Caki2 (cell line): ENCODE data around the gene NISCH. TPM values are rescaled to one million over a fixed set of nuclear protein-coding genes. Genes with fewer than 3 reads are reported as not detected.

Source experiments
- DNase-seq: peaks from one replicate; pipeline ENCODE4 v3.0.0-alpha.2; 2015; ENCODE audit warnings: low read depth
- in situ Hi-C: cut with HindIII; loops from 2 replicates; pipeline ENCODE4 v1.10.0; 2016; ENCODE audit warnings: low sequenced_read_pairs, low pct_unique_long_range_greater_than_20kb, mixed read lengths
- total RNA-seq: library from RNA; depleted of rRNA; stranded (reverse); fragments of >200 nt; shearing (Covaris generic); gene quantifications from 2 replicates; pipeline ENCODE4 v1.2.3, GENCODE V29; 2014; ENCODE audit warnings: low replicate concordance

NISCH gene
- total RNA-seq, 1 experiment from 2014 or later: 11.9 TPM

DNA sequence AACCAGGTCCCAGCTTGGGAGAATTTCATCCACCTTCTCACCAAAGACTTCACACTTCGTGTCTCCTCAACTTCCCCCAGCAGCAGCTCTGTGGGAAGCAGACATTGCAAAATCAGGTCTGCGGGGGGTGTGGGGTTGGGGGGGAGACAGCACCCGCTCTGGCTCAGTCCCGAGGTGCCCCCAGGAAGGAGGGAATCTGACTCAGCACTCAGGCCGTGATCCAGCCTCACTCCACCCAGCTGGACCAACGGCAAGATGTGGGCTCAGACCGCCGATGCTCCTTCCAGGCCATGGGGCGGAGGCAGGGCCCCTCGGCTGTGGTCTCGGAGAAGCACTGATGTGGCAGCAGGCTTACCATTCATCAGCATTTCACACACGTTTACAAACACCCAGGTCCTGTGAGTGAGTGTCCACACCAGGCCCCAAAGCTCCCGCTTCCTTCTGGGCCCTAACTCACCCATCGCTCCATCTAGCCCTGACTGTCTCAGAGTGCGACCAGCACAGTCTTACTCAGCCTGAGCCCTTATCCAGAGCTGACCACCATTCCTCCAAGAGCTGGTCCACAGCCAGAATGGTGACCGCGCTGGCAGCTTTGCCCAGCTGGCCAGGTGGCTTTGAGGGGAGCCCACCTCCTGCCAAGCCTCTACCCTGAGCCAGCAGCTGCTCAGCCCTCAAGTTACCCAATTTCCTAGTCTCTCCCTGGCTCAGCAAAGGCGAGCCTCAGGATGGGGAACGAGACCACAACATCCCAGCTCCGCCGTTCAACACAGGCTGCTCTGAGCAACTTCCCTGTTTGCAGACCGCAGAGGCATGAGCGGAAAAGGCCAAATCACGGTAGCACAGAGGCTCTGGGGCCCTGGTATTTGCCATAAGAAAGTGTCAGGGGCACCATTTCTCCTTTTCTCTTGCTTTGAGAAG, 43.0 kb downstream of the NISCH start:
- no peak for DNase-seq
- in situ Hi-C loops: no loop called here

GRCh38 chr3:52501046-52501445, 45.6 kb downstream of the NISCH start:
- in situ Hi-C loops: no loop called here
- DNase-seq: no peak

DNA sequence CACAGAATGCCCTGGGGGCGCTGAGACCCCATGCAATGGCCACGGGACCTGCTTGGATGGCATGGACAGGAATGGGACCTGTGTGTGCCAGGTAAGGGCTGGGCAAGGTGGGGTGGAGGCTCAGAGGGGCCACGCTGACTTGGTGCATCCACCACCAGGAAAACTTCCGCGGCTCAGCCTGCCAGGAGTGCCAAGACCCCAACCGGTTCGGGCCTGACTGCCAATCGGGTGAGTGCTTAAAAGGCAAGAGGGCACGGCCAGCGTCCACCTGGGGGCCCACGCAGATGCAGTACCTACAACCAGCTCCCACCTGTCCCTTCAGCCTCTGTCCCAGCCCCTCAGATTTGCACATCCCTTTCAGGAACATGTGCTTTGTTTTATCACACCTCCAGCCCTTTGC, 46.6 kb downstream of the NISCH start:
- in situ Hi-C loops: no loop called here
- DNase-seq: no peak

DNA sequence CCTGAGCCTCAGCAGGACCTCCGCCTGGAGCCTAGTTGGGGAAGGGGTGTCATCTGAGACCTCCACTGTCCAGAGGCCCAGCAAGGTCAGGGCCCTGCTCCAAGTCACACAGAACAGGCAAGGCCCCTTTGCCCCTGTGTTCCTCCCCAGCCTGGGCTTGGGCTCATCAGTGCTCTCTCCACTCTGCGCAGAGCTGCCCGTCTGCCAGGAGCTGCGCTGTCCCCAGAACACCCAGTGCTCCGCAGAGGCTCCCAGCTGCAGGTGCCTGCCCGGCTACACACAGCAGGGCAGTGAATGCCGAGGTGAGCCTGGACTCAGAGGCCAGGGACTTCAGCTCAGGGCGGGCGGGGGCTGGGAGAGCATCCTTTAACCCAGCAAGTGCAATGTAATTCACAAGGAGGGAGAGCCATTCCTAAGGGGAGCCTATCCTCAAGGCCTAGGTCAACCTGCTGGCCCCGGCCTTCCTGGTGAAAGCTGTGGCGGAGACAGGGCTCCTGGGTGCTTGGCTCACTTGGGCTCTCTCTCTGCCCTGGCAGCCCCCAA, 47.5 kb downstream of the NISCH start:
- no peak for DNase-seq
- in situ Hi-C loops: no loop called here

DNA sequence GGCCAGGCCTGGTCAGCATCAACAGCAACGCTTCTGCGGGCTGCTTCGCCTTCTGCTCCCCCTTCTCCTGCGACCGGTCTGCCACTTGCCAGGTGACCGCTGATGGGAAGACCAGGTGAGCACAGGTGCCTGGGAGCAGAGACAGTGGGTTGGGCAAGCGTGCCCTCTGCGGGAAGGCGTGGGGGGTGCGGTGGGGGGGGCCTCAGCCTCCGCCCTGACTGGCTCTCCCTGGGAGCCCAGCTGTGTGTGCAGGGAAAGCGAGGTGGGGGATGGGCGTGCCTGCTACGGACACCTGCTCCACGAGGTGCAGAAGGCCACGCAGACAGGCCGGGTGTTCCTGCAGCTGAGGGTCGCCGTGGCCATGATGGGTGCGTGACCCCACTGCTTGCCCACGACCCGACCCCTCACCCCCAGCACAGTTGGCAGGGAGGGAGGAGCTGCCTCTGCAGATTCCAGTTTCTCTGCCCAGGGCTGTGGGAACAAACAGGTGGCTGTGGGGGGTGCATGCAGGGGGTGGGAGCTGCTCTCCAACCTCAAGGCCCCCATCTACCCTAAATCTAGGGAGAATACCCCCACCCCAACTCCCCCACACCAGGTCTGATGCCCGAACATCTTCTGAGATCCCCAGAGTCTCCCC, 48.5 kb downstream of the NISCH start:
- in situ Hi-C loops: no loop called here
- DNase-seq: no peak

DNA sequence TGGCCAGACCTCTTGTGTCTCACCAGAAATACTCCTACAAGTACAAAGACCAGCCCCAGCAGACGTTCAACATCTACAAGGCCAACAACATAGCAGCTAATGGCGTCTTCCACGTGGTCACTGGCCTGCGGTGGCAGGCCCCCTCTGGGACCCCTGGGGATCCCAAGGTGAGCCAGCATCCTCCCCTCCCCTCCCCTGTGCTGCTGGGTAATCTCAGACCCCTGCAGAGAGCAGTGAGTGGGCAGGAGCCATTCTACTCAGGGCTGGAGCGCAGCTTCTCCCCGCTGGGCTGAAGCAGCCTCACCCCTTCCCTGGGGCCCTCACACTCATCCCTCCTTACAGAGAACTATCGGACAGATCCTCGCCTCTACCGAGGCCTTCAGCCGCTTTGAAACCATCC, 49.6 kb downstream of the NISCH start:
- no peak for DNase-seq
- in situ Hi-C loops: no loop called here

GRCh38 chr3:52506266-52506966, 51.0 kb downstream of the NISCH start:
- no peak for DNase-seq

GRCh38 chr3:52507359-52507758, 52.0 kb downstream of the NISCH start:
- DNase-seq: no peak
- in situ Hi-C loops: no loop called here

More at GRCh38 chr3:52506266-52506966, 51.0 kb downstream of the NISCH start:
- in situ Hi-C loops: no loop called here

DNA sequence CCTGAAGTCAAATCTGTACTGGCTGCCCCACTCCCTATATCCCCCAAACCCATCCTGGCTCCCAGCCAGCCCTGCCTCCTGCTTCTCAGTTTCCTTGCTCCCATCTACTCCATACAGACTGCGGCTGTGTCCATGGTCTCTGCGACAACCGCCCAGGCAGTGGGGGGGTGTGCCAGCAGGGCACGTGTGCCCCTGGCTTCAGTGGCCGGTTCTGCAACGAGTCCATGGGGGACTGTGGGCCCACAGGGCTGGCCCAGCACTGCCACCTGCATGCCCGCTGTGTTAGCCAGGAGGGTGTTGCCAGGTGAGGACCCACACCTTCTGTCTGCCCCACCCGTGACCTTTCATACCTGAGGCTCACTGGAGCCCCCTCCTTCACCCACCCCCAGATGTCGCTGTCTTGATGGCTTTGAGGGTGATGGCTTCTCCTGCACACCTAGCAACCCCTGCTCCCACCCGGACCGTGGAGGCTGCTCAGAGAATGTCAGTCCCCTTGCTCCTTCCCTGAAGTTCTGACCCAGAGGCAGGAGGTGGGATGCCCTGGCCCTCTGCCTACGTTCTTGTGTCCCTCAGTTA, 54.4 kb downstream of the NISCH start:
- in situ Hi-C loops: no loop called here
- DNase-seq: no peak

DNA sequence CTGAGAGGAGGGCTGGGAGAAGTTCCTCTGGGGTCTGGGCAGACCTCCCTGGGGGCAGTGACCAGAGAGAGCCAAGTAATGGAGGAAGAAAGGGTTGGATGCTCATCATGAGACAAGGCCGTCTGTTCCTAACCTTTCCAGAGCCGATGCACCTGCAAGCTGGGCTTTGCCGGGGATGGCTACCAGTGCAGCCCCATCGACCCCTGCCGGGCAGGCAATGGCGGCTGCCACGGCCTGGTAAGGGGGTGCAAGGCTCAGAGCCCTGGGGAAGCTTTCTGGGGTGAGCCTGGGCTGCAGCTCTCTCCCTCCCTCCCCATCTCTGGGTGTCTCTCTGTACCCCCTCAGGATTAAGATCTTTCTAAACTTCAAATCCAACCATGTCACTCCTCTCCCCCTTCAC, 56.1 kb downstream of the NISCH start:
- in situ Hi-C loops: no loop called here
- no peak for DNase-seq

- in situ Hi-C loops: no loop called here
- no peak for DNase-seq
Measured at GRCh38 chr3:52512105-52512504, 56.7 kb downstream of the NISCH start.

DNA sequence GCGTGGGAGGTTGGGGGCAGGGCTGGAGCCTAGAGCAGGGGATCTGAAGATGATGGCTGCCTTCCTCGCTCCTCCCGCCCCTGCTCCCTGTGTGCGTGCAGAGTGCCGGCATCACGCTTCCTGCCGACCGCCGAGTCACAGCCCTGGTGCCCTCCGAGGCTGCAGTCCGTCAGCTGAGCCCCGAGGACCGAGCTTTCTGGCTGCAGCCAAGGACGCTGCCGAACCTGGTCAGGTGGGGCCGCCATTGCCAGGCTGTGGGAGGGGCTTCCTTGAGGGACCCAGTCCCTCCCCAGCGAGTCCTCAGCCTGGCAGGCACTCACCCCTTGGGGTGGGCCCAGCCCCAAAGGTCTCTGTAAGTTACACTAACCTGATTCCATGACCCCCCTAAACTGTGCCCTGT, 57.3 kb downstream of the NISCH start:
- no peak for DNase-seq
- in situ Hi-C loops: no loop called here

DNA sequence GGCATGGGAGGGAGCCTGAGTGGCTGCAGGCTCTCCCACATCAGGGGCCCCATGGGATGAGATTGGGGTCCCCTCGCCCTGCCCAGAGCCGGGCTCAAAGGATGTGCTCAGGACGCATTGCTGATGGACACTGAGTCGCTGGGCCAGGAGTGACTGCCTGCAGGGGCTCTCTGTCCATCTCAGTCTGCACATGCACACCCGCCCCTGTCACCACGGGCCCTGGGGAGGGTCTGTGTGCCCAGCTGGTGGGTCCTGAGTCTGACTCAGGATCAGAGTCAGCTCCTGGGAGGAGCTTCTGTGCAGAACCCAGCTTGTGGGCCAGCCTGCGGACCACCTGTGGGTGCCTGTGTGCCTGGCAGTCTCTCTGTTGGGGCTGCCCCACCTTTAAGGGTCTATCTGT, 57.9 kb downstream of the NISCH start:
- DNase-seq: no peak
- in situ Hi-C loops: no loop called here

DNA sequence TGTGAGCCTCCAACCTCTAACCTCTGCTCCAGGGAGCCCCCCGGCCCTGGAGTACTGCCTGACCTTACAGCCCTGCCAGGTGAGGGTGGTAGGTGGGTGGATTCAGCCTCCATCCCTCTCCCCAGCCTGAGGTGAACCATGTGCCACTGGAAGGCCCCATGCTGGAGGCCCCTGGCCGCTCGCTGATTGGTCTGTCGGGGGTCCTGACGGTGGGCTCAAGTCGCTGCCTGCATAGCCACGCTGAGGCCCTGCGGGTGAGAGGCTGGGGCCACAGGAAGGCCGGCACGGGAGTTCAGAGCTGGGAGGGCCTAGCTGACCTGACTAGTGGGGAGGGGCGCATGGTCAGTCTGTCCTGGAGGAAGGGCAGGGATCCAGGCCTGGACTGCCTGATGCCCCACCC, 59.2 kb downstream of the NISCH start:
- DNase-seq: no peak
- in situ Hi-C loops: no loop called here

- no peak for DNase-seq
- in situ Hi-C loops: no loop called here
Measured at GRCh38 chr3:52515192-52515591, 59.8 kb downstream of the NISCH start.

GRCh38 chr3:52516509-52517195, 61.2 kb downstream of the NISCH start:
- no peak for DNase-seq
- in situ Hi-C loops: no loop called here

- in situ Hi-C loops: no loop called here
Measured at GRCh38 chr3:52517796-52518722, 62.7 kb downstream of the NISCH start.

More at GRCh38 chr3:52517796-52518722, 62.7 kb downstream of the NISCH start:
- DNase-seq: no peak
